Panc1 (cell line): ENCODE results near the gene FAM240B. TPM values are rescaled to one million over a fixed set of nuclear protein-coding genes. Genes with fewer than 3 reads are reported as not detected.

ENCODE experiments used
- ATAC-seq: fragments of 200-7000 bp; cut with Tn5 transposase; 2 replicates; pipeline ENCODE4 v1.9.1; 2020; ENCODE audit warnings: mild to moderate bottlenecking, moderate library complexity
- BruUV-seq: library from RNA; stranded (reverse); fragments of 400-500 nt; replicated peaks from 2 replicates; lab custom pipeline; 2021; lab: Mats Ljungman, UMichigan
- CTCF ChIA-PET: fragments of 300-600 bp; sonication (Branson Sonifier 250); formaldehyde crosslinking; loops from one replicate; lab custom pipeline; 2022; ENCODE audit warnings: antibody characterized with exemption; lab: Charles Lee
- POLR2A ChIA-PET: fragments of 300-600 bp; sonication (Branson Sonifier 250); formaldehyde crosslinking; loops from one replicate; lab custom pipeline; 2022; ENCODE audit warnings: antibody characterized with exemption; lab: Charles Lee
- DNase-seq: peaks from one replicate; pipeline ENCODE4 v3.0.0-alpha.2; 2010; ENCODE audit warnings: low read depth, low spot score
- H3K27ac ChIP-seq: 2 replicates; pipeline ENCODE4 v1.5.1; 2011; ENCODE audit warnings: mild to moderate bottlenecking, low read length, inconsistent platforms
- H3K27me3 ChIP-seq: fragments of 200-500 bp; sonication (Bioruptor generic); 2 replicates; pipeline ENCODE4 v1.6.0; 2014; ENCODE audit warnings: low read length, inconsistent platforms; ENCODE audit not compliant: control insufficient read depth, insufficient read depth
- H3K36me3 ChIP-seq: fragments of 200-500 bp; sonication (Bioruptor generic); 2 replicates; pipeline ENCODE4 v1.5.1; 2014; ENCODE audit warnings: inconsistent platforms, mild to moderate bottlenecking, low read length, moderate library complexity; ENCODE audit not compliant: control insufficient read depth, insufficient read depth
- H3K4me1 ChIP-seq: 2 replicates; pipeline ENCODE4 v1.5.1; 2011; ENCODE audit warnings: inconsistent platforms, mild to moderate bottlenecking, low read length, moderate library complexity; ENCODE audit not compliant: control insufficient read depth, insufficient read depth
- H3K4me3 ChIP-seq, 2 experiments: 2 replicates each; pipeline ENCODE4 v1.5.1; 2011 to 2012; ENCODE audit warnings: low read depth in 2 of 2, low read length in 2 of 2, mild to moderate bottlenecking in 2 of 2, inconsistent platforms in 1 of 2, moderate library complexity in 1 of 2
- H3K9me3 ChIP-seq: fragments of 200-500 bp; sonication (Bioruptor generic); 2 replicates; pipeline ENCODE4 v1.5.1; 2014; ENCODE audit warnings: low read depth, mild to moderate bottlenecking, inconsistent platforms, low read length, moderate library complexity; ENCODE audit not compliant: control insufficient read depth, insufficient read depth
- CTCF ChIP-seq: fragments of 450-650 bp; IDR thresholded peaks from 2 replicates; pipeline ENCODE4 v1.5.1; 2017; ENCODE audit warnings: mild to moderate bottlenecking
- POLR2AphosphoS5 ChIP-seq: IDR thresholded peaks from 2 replicates; pipeline ENCODE4 v1.6.1; 2012; ENCODE audit warnings: mild to moderate bottlenecking, low read depth, low read length, moderate library complexity
- REST ChIP-seq, 2 experiments: IDR thresholded peaks; 2 replicates each; pipeline ENCODE4 v1.6.1; 2011 to 2012; ENCODE audit warnings: low read depth in 2 of 2, control low read depth in 1 of 2, low read length in 1 of 2, mild to moderate bottlenecking in 1 of 2, moderate library complexity in 1 of 2; ENCODE audit not compliant: insufficient read depth in 1 of 2
- SIN3A ChIP-seq: IDR thresholded peaks from 2 replicates; pipeline ENCODE4 v1.6.1; 2012; ENCODE audit warnings: low read depth, mild to moderate bottlenecking, low read length, moderate library complexity, borderline replicate concordance; ENCODE audit not compliant: insufficient read depth
- TCF7L2 ChIP-seq: IDR thresholded peaks from 2 replicates; pipeline ENCODE4 v1.6.1; 2011; ENCODE audit warnings: mild to moderate bottlenecking, low read depth, low read length, inconsistent platforms
- in situ Hi-C: cut with HindIII; loops from 2 replicates; pipeline ENCODE4 v1.10.0; 2016; ENCODE audit warnings: low sequenced_read_pairs, low pct_unique_long_range_greater_than_20kb
- intact Hi-C: fragments of 100-400 bp; cut with micrococcal nuclease; formaldehyde crosslinking; loops from one replicate; pipeline ENCODE4 v1.10.0; 2022; ENCODE audit not compliant: unreplicated experiment
- total RNA-seq: library from RNA; stranded (reverse); gene quantifications from one replicate; pipeline ENCODE4 v1.2.1, GENCODE V29; 2021; ENCODE audit not compliant: unreplicated experiment

Gene FAM240B
- total RNA-seq, 1 experiment from 2014 or later: not detected

- DNase-seq: peak; percentile 22
- POLR2A ChIA-PET: no interaction called here
These were observed 32.5 kb downstream of the FAM240B start for GRCh38 chr9:38687389-38687842.

GRCh38 chr9:38686933-38687332 is 33.0 kb downstream of the FAM240B start:
- ChIA-PET POLR2A (no interaction called here), CTCF (interaction anchor here (1.2 kb wide), 1 partner anchor 15 kb away, joined by 3 read pairs; no protein-coding TSS in a partner anchor)
- intact Hi-C loops (no loop called here), in situ Hi-C loops (no loop called here)
- Histone ChIP-seq H3K4me1 (peaks cover 29% of the 10 kb centered on the region), H3K4me3 (peak overlapping the region; percentile 30 to 46; a peak in 3 of 4 replicates), H3K27me3 (no peaks in the 10 kb centered on the region), H3K36me3 (no peaks in the 10 kb centered on the region), H3K9me3 (no peaks in the 10 kb centered on the region), H3K27ac (peak overlapping the region; percentile 75)
- TF ChIP-seq CTCF: no peak
- TF ChIP-seq SIN3A: no peak
- no peak for TF ChIP-seq POLR2AphosphoS5
- TF ChIP-seq REST (IDR thresholded peaks at IDR 0.05; ENCODE audit: insufficient read depth in 1 of 2, low read depth in 2 of 2, low read length in 1 of 2): no peak
- no peak for TF ChIP-seq TCF7L2
- 0 out of 2 replicates have a peak, but pooled peaks have one; percentile 21 for ATAC-seq
- no peak for DNase-seq
- no TSS peak for BruUV-seq

More at GRCh38 chr9:38687389-38687842, 32.5 kb downstream of the FAM240B start:
- in situ Hi-C loops (no loop called here), intact Hi-C loops (no loop called here)
- Histone ChIP-seq H3K27me3 (no peaks in the 10 kb centered on the region), H3K4me1 (peaks cover 24% of the 10 kb centered on the region), H3K27ac (peak overlapping the region; percentile 75), H3K36me3 (no peaks in the 10 kb centered on the region), H3K9me3 (no peaks in the 10 kb centered on the region), H3K4me3 (peak overlapping the region; percentile 30 to 46)
- no TSS peak for BruUV-seq
- CTCF ChIA-PET: interaction anchor here (1.2 kb wide), 1 partner anchor 15 kb away, joined by 3 read pairs; no protein-coding TSS in a partner anchor
- TF ChIP-seq TCF7L2 (no peak), REST (IDR thresholded peaks at IDR 0.05; ENCODE audit: insufficient read depth in 1 of 2, low read depth in 2 of 2, low read length in 1 of 2) (no peak), SIN3A (no peak), POLR2AphosphoS5 (no peak), CTCF (no peak)
- ATAC-seq: peak; percentile 88
